CD4-positive, alpha-beta T cell treated with Interleukin-15 for 4 hours (primary cell): ENCODE results near the gene WDFY3.

ENCODE experiments used
- DNase-seq: peaks from one replicate; pipeline ENCODE4 v3.0.0-alpha.2; 2020; ENCODE audit warnings: low spot score

WDFY3 gene

DNA sequence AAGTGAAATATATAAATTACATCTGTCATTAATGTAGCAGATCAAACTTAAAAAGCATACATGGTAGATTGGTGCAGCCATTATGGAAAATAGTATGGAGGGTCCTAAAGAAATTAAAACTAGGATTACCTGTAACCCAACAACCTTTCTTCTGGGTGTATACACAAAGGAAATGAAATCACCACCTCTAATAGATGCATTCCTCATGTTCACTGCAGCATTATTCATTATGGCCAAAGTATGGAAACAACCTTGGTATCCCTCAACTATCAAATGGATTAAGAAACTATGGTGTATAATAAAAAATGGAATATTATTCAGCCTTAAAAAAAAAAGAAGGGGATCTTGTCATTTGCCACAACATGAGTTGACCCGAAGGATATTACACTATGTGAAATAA lies 13.7 kb downstream of the WDFY3 start:
- DNase-seq: no peak

DNA sequence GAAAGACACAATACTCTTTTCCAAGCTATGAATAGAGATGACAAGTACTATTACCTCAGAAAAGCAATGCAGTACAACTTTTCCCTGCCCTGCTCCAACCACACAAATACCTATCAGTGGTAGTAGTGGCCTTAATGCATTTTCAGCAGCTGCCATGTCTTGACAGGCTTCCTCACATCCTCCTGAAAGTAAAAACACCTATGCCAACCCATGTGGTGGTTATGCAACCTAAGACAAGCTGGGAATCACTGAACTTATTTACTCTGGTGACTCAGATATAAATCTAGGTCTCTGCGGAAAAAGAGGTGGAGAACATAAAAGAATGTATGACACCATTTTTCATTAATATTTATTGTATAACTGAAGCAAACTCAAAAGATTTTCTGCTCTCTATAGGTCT lies 14.5 kb downstream of the WDFY3 start:
- DNase-seq: no peak

DNA sequence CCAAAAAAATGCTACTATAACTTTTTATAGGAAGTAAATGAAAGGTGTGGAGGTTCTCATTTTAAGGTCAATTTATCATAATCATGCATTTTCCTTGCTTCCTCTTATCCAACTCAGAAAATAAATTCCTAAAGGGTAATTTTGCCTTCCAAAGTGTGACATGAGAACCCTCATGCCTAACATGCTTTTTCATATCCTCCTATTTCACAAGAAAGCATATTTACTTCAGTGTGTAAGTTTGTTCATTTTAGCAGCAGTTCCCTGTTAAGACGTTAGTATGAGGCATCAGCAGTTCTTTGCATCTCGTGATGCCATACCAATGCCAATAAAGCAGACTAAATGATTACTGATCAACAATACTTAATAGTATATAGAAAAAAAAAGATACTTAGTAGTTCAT lies 18.4 kb downstream of the WDFY3 start:
- no peak for DNase-seq

DNA sequence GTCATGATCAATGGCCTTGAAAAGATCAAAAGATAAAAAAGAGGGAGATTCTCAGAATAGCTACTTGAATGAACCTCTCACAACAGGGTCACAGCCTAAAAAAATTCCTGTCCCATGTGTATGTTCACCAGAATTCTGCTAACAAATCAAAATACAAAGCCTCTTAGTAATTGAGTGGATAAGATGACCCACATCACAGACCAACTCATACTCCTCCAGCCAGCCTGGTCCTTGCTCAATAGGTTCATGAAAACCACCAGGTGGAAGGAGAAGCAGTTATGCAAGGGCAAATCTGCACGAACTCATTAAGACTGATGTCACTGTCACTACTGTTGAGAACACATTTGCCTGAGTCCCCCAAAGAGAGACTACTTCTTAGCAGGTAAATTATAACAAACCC lies 21.5 kb downstream of the WDFY3 start:
- no peak for DNase-seq

DNA sequence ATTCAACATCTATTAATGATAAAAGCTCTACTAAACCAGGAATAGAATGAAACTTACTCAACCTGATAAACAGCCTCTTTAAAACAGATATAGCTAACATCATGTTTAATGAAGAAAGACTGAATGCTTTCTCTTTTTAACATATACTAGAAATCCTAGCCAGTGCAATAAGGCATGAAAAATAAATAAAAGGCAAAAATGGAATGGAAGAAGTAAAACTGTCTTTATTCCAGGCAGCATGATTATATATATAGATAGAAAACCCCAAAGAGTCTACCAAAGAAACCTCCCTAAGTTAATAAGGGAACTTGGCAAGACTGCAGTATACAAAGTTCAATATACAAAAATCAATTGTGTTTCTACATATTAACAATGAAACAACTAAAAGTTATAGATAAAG lies 25.5 kb downstream of the WDFY3 start:
- DNase-seq: no peak

DNA sequence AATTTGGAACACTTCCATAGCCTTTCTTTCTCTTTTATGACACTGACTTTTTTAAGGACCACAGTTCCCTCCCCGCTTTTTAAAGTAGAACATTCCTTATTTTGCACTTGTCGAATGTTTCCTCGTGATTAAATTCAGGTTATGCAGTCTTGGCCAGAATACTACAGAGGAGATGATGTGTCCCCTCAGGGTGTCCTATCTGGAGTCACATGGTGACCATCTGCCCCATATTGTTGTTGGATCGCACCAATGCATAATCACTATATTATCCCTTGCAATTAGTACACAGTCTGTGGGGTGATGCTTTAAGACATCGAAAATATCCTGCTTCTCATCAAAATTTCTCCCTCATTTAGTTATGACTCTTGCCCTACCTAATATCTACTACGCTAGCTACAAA lies 27.4 kb downstream of the WDFY3 start:
- no peak for DNase-seq

DNA sequence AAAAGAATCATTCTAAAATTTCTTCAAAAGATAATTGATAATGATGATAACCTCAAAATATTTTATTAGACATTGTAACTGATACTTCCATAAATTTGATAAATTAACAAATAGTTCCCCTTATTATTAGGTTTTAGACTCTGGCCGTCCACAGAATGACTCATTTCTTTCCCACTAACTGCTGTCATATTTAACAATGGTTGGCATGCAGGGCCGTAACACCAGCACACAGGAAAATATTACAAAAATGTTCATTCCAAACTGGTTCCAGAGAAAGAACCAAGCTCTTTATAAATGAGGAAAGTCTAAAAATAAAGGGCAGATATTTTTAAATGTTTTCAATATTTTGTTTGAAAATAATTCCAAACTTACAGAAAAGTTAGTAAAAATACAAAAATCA lies 28.2 kb downstream of the WDFY3 start:
- no peak for DNase-seq

DNA sequence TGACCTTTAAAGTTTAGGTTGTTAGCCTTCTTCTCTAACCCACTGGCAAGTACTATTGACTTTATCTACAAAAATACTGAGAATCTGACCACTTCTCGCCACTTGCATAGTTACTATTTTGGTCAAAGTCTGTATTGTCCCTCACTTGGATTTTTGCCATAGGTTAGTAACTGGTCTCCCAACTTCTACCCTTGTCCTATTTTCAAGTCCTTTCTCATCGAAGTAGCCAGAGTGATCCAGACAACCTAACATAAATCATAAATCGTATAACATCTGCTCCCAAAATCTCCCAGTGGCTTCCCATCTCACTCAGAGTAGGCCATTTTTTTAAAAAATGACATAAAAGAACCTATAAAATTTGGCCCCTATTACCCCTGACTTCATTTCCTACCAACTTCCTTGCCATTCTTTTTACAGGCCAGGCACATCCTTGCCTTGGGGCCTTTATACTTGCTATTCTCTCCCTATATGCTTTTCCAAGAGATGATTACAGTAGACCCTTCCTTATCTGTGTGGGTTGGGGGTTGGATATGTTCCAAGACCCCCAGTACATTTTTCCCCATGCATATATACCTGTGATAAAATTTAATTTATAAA lies 29.0 kb downstream of the WDFY3 start:
- DNase-seq: no peak

DNA sequence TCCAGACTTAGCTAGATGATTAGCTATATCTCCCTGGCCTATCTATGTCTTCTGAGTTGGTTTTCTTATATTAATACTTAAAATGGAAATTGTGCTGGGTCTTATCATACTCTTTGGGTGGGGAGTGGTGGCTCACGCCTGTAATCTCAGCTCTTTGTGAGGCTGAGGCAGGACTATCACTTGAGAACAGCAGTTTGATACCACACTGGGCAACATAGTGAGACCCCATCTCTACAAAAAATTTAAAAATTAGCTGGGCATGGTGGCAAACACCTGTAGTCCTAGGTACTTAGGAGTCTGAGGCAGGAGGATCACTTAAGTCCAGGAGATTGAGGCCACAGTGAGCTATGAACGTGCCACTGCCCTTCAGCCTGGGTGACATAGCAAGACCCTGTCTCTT lies 30.4 kb downstream of the WDFY3 start:
- DNase-seq: no peak

DNA sequence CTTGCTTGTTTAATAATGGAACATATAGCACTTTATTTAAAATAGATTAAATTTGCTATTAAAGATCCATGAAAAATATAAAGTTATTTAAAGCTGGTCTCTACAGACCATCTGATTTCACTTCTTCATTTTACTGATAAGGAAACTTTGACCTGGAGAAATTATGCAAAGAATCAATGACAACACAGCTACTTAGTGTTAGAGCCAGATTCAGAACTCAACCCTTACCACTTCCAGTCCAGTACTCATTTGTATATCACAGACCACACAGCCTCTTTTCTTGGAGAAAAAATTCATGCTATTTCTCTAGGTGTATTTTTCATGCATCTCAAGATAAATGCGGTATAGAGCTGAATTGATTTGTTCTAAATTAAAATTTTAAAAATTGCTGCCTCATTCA lies 34.0 kb downstream of the WDFY3 start:
- DNase-seq: no peak

DNA sequence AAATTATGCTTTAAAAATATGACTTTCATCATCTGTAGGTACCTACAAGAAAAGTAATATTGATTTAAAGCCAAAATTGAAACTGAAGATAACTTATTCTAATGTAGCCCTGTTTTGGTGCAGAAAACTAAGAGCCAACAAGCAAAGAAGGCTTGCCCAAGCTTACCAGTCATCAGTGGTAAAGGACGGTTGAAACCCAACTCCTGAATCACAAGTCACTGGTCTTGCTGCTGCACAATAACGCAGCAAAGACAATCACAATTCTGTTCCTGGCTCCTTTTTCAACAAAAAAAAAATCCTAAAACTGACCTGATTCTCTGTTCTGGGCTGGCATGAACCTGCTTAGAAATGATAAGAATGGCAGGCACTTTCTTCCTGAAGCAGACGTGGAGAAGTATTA lies 34.5 kb downstream of the WDFY3 start:
- DNase-seq: no peak

DNA sequence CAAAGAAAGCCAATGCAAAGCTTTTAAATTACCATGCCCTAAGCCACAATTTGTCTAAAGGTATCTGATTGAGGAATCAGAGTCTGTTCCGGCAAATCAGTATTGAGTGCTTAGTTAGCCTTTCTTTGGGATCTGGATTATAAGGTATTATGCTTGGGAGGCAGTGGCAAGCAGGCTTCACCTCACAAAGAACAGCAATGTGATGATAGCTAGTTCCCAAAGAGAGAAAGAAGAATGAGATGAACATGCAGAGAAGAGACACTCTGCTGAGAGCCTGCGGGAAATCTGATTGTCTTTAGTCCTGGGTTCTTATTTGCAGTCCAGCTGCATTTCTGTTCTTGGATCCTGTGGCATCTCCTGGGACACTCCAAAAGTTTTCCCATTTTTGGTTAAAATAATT lies 35.2 kb downstream of the WDFY3 start:
- no peak for DNase-seq

DNA sequence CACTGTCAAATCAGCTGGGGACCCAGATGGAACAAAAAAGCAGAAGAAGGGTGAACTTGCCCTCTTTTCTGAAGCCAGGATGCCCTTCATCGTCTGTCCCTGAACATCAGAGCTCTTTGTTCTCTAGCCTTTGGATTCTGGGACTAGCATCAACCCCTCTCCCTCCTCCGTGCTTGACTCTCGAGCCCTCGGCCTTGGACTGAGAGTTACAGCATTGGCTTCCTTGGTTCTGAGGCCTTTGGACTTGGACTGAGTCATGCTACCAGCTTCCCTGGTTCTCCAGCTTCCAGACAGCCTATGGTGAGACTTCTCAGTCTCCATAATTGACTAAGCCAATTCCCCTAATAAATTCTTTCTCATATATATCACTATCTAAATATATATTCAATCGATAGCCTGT lies 38.4 kb downstream of the WDFY3 start:
- DNase-seq: no peak

DNA sequence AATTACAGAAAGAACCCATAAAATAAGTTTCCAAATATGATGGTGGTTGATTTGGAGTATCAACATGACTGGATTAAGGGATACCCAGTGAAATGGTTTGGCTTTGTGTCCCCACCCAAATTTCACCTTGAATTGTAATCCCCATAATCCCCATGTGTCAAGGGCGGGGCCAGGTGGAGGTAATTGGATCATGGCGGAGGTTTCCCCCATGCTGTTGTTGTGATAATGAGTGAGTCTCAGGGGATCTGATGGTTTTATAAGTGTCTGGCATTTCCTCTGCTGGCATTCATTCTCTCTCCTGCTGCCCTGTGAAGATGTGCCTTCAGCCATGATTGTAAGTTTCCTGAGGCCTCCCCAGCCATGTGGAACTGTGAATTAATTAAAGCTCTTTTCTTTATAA lies 39.1 kb downstream of the WDFY3 start:
- DNase-seq: no peak

DNA sequence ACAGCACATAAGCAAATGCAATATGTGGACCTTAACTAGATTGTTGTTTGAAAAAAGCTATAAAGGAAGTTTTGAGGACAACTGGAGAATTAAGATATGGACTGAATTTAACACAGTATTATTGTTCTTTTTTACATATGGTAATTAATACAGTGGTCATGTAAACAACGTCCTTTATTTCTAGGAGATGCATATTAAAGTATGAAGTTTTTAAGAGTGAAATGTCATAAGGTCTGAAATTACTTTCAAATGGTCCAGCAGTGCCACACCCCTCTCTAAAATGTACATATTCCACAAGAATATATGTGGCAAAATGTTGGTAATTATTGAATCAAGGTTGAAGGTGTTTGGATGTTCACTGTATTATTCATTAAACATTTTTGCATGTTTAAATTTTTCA lies 40.9 kb downstream of the WDFY3 start:
- no peak for DNase-seq

DNA sequence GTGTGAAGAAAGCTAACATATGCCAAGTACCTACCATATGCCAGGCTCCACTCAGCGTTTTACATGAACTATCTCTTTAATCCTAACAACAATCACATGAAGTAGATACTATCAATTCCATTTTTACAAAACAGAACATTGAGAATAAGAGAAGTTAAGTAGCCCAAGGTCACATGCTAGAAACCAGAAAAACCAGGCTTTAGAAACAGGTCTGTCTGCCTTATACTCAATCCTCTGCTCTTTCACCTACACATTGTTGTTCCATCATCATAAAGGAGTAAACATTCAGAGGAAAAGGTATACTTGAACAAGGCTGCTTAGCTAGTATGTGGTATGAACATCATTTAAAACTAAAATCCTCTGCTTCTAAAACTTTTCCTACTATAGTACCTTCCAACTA lies 42.1 kb downstream of the WDFY3 start:
- no peak for DNase-seq

DNA sequence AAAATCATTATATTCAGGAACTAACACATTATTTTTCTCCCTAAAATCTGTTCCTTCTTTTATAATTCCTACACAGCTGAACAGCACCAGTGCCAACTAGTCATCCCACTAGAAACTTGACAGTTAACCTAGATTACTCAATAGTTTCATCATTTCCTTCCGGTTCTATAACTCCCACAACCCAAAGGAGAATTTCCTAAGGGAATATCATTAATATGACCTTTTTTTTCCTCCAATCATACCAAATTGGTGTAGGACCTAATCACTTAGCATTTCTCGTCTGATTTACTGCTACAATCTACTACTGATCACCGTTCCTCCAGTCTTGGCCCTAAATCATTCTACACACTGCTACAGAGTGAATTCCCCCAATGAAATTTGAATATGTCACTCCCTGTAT lies 45.9 kb downstream of the WDFY3 start:
- DNase-seq: no peak

DNA sequence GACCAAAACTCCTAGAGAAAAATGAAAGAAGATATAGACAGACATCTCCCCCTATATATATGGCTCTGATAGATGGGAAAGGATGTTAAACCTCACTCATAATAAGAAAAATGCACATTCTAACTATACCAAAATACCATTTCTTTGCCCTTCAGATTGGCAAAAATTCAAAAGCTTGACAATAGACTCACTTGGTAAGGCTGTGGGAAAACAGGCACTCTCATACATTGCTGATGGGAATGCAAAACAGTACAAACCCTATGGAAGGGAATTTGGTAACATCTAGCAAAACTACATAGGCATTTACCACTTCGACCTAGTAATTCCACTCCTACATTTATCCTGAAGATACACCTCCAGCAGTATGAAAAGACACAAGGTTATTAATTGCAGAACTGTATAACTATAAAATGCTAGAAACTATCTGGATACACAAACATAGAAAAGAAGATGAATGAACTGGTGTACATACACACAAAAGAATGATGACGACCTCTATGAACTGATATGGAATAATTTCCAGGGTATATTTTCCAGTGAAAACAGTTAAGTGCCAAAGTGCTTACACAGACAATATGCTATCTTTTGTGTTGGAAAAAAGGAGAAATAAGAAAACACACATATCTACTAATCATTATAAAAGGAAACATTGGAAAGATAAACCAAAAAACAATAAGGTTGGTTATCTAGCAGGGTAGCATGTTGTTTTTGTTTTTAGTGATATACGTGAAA lies 48.5 kb downstream of the WDFY3 start:
- no peak for DNase-seq

DNA sequence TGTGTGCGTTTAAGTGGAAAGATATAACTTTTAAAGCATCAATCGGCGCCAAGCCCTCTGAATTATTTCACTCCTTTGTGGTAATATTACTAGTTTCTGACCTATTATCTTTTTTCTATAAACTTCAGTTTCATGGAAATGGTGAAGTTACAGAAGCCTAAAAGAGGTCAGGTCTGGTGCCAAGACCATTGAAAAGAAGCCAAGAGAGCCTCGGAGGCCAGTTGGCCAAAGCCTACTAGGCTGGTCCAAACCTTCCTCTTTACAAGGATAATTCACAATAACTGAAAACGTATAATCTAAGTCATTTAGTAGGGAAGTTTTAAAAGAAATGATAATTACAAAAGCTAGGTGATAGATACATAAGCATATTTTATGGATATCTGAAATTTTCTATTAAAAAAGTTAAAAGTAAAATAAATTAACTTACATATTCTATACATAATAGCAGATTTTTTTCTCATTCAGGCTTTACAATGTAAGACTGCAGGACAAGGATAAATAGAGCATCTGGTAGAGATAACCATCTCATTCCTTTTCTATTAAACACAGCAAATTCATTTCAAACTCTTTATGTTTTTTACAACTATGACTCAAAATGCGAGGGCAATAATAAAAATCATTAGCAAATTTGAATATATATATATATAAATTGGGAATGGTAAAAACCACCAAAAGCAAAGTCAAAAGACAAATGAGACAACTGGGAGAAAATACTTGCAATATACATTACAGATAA lies 49.2 kb downstream of the WDFY3 start:
- no peak for DNase-seq

DNA sequence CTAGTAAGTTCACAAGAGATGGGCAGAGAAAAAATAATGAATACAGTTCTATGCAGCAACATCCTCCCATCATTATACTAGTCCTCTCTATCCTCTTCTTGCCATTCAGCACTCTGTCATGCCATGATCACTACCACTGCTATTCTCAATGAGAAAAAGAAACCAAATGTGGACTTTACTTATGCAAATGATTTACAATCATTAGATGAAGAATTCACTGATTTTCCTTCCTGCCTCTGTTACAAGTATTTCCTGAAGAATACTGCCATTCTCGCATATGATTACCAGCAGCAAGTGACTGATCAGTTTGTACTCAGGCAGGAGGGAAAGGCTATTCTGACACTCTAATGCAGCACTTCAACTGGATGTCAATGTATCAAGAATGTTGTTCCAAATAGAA lies 50.3 kb downstream of the WDFY3 start:
- no peak for DNase-seq

DNA sequence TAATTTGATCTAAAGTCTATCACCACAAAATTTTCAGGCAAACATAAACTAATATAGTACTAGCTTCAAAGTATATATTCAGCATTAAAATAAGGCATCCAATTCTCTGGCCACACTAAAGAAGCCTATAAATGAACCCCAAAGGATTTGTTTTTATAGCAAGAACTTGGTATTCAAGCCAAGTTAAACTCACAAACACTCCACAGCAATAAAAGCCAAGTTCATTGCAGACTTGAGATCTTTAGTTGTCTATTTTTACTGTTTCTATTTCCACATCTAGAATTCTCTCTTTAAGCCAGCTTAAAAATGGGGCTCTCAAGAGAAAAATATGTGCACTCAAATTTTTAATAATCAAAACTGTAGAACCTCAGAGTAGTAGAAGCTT lies 51.1 kb downstream of the WDFY3 start:
- DNase-seq: no peak

DNA sequence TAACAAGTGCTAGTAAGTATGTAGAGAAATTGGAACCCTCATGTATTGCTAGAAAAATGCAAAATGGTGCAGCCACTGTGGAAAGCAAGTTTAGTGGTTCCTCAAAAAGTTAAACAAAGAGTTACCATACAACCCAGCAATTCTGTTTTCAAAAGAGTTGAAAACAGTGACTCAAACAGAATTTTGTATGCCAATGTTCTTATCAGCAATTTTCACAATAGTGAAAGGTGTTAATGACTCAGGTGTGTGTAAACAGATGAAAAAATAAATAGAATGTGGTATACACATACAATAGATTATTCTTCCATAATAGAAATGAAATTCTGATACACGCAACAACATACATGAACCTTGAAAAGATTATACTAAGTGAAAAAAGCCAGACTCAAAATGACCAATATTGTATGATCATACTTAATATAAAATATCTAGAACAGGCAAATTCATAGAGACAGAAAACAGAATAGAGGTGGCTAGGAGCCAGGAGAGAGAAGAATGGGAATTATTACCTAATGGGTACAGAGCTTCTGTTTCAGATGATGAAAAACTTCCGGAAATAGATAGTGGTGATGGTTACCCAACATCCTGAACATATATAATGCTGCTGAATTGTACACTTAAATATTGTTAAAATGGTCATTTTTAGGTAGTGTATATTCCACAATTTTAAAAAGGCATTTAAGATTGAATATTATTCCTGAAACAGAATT lies 51.6 kb downstream of the WDFY3 start:
- DNase-seq: no peak

DNA sequence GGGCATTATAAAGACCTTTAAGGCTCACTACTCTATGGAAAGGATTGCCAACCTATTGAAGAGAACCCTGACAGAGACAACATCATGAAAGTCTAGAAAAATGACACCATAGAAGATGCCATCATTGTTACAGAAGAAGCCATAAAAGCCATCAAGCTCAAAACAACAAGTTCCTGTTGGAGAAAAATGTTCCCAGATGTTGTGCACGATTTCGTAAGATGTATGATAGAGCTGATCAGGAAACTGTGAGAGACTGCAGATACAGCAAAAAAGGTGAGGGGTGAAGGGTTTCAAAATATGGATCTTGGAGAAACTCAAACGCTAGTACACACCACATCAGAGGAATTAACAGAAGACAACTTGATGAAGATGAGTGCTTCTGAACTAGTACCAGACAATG lies 53.3 kb downstream of the WDFY3 start:
- DNase-seq: no peak
